A204.1 (cell line): ENCODE results near the gene TTC7B.

Source experiments
- FAIRE-seq: peaks from 2 replicates; lab custom pipeline; 2012; peaks lifted over from hg19 to GRCh38; lab: Jason Lieb, UNC

Gene TTC7B

DNA sequence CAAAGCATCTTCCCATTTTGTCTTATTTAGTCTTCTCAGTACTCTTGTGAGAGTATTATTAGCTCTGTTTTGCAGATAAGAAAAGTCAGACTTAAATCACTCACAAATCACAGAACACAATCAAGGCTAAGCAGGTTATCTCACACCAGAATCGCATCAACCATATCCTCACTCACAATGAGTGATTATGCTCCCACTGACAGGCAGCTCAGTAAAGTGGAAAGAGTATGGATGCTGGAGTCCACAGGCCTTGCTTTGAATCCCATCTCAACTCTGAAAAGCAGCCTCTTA is 43.1 kb downstream of the TTC7B start:
- no peak for FAIRE-seq

DNA sequence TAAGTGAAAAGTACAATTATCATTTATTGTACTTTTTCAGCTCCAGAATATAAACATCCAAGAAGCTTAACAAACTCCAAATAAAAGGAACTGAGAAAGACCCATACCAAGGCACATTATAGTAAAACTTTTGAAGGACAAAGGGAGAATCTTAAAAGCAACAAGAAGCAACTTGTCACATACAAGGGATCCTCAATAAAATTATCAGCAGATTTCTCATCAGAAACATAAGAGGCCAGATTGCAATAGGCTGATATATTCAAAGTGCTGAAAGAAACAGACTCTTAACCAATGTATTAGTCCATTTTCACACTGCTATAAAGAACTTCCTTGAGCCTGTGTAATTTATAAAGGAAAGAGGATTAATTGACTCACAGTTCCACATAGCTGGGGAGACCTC is 48.3 kb downstream of the TTC7B start:
- FAIRE-seq = no peak

DNA sequence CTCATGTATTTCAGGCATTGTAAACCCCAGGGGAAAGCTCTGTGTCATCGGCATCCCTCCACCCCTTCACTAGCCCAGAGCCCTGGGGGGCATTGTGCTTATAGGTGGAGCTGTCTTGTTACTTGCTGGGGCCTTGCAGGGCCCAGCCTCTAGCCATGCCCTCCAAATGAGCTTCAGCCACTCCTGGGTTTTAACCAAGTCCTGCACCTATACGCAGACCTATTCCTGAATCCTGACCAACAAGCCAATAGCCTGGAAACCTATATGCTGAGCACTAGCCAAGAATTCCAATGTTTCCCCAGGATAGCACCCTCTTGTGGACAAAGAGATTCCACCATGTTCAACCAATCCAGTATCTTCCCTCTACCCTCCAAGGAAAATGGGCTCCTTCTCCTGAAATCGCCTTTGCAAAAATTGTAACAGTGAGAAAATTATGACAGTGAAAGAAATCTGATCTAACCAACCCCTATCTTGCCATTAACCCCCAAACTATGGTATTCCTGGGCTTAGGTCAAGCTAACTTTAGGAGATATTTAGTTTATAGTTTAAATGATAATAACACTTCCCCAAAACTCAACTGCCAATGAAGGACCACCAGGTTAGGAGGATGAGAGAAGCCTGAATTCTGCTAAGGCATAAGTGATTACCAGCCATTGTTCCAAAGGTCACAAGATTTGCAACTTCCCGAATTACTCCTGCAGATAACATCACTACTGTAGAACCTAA is 55.5 kb downstream of the TTC7B start:
- FAIRE-seq = no peak

DNA sequence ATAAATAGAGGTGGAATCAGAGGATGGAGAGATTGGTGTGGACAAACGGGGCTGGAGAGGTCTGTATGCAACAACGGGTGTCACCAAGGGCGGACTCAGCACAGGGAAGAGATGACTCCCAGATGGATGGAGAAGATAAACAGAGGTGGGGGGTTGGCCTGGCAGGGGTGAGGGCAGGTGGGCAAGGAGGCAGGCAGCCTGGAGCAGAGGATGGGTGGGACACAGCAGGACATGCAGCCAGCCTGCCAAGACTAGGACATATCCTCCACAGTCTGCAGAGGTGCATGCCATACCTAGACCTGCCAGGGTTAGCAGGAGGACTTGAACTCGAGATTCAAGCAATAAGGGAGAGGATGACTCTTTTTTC is 56.2 kb downstream of the TTC7B start:
- no peak for FAIRE-seq

DNA sequence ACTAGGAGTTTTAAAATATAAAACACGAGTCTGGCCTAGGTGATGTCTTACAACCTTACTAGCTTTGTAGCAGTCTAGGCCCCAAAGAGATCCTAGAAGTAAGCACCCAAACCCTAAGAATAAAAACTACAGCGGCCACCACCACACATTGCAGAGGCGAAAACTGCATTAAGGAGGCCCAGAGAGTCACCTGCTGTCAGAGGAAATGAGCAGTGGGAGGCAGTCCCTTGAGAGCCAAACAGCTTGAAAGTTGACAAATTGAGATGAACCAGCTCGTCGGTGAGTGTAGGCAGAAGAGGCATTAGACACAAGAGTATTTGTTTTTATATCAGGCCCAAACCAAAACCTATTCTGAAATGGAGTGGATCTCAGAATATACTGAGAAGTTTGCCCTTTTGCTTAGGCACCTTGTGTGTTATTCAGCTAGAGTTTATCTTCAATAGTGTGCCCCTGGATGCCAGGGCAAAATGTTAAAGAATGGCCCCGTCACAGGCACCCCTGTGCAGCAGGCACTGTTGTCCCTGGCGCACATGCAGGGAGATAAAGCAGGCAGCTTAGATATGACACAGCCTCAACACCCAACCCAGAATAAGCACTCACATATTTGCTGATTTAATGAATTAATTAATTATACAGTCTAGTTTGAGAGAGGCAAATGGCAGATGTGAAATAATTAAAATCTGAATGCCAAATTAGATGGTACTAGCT is 56.7 kb downstream of the TTC7B start:
- FAIRE-seq = no peak

DNA sequence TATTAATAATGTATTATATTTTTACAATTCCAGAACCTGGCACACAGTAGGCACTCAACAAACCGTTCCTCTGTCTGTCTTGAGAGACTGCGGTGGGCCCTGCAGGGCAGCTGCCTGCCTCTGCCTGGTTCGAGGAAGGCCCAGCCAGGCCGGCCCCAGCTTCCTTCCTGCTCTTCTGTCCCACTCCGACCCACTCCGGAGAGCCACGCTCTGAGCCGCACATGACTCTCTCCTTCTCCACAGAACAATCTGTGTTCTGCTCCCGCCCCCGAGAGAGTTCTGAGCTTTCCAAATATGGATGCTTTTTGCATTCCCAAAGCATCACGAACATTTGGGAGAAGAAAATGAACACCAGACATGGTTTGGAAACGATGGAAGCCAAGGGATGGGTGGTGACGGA is 57.3 kb downstream of the TTC7B start:
- no peak for FAIRE-seq

DNA sequence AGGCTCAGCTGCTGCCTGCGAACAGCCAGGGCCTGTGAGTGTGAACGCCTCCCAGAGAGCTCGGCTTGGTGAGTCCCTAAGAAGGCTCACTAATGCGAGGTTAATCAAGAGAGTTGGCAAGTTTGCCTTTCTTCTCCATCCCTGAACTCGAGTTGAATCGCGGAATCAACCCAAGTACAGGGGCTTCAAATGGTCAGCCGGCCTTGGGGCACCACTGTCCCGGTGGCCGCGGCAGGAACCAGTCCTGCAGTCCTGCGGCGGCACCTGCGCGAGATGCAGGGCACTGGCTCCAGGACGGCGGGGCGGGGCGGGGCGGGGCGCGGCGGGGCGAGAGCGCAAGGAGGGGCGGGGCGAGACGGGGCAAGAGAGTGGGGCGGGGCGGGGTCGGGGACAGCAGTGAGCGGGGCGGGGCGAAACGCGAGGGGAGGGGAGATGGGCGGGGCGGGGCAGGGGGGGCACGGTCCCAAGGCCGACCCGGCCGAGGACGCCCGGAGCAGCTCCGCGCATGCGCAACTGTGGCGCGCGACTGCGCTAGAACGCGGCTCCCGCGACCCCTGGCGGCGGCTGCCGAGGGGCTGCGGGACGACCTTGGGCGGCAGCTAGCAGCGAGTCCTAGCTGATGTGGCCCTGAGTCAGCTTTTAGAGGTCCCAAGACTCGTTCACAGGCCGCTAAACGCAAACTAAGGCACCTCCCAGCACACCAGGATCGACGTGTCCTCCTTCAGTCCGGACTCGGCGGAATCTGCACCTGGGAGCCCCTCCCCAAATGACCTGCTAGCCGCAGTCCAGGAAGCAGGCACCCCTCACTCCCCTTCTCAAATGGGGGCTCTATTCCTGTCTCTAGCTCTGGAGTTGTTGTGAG is 58.0 kb downstream of the TTC7B start:
- FAIRE-seq = no peak

DNA sequence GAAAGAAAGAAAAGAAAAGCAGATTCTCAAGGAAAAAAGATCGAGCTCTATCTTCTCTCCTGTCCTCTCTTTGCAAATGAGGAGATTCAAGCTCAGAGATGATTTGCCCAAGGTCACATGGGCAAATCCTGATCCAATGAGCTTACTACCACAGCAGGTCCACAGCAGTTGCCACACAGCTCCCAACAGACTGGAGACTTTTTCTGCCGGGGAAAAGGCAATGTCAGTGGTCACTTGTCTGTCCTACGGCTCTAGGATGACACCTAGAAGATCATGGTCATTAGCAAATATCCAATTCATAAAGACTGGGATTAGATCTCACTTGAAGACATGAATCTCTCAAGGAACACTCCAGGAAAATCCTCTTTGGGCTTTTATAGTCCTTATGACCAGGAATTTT is 58.8 kb downstream of the TTC7B start:
- FAIRE-seq = no peak

DNA sequence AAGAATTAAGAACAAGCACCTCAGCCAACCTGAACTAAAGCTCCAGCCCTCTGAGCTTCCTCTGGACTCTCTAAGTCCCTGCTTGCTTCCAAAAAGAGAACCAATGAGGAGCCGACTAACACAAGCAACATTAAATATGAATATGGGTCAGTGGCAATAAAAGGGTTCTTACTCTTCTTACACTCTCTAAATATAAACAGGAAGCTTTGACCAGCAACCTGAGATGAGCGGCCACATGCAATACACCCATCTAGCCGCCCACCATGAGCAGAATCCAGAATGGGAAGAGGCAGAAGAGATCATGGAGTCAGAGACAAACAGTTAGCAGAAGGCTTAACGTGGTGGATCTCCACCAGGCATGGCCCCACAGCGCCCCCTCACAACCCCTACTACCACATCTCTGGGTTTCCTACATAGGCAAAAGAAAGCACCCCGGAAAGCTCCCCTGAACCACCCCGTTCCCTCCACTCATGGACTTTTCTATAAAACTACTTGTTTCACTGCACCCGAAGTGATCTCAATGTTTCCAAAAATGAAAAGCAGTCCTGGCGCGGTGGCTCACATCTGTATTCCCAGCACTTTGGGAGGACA is 59.4 kb downstream of the TTC7B start:
- FAIRE-seq = no peak

DNA sequence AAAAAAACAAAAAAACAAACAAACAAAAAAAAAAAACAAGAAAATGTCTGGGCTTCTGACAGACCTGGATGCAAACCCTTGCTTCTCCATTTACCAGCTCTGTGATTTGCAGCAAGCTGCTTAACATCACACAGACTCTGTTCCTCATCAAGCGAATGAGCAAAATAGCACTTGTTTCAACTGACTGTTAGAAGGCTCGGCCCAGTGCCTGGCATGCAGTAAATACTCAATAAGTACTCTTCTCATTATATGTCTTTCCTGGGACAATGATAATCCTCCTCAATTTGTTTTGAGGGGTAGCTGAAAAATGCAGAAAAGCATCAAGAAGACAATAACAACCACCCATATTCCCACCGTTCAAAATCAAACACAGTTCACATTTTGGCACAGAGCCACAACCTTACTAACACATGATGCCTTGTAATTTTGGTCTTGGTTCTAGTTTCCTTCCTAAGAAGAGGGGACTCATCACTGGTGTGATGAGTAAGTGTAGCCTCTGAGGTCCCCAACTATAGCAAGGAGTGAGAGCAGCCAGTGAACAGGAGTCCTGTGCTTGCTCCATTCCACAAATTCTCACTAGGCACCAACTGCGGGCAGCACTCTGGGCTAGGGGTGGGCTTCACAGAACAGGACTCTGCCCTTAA is 60.4 kb downstream of the TTC7B start:
- no peak for FAIRE-seq

DNA sequence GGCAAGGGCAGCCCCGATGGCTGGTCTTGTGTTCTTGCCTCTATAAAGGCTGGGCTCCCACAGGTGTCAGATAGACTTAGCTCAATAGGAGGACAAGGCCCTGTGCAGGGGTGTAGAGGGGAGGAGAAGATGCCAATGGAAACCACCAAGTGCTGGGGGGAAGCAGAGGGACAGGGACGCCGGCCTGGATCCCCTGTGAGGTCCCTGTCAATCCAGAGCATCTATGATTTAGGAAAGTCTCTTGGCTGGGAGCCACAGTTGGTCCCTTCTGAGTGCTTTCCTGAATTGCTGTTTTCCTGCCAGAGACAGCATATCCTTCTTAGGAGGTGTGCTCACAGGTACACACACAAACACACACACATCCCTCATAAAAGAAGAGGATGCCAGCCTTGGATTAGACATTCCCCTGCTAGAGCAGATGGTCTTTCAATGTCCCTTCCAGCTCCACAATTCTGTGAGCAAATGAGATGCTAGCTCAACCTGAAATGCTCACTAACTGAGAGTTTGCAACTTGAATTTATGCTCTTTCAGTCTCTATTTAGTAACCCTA is 62.7 kb downstream of the TTC7B start:
- FAIRE-seq = no peak

DNA sequence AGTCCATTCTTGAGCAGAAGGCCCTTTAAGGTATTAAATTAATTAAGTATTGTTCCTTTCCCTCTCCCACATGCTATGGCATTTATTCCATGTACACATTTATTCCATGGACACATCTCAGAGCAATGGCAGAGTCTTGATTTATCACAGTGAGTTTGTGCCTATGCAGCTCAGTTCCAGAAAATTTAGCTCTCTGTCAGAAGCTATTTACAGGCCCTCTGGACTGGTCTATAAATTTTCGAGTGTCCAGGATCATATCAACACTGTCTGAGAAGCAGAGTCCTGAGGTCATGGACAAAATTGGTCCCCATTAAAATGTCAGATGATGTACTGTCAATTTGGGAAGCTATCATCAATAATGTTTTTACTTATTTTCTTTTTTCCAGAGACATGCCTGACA is 65.5 kb downstream of the TTC7B start:
- no peak for FAIRE-seq

DNA sequence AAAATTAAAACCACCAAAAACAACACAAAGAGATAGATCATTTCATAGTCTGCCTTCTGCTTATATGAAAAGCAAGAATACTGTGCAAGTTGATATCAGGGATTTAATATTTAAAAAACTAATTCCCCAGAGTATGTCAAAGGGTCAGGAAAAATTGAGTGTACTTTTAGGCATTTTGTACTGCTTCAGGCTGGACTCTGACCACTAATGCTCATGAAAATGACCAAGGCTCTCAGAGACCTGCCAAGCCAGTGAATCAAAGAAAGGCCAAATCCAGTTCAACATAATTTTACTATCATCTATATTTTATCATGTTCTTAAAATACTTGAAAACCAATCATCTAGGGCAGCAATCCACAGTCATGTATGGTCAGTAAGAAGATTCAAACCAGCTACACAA is 66.0 kb downstream of the TTC7B start:
- no peak for FAIRE-seq

DNA sequence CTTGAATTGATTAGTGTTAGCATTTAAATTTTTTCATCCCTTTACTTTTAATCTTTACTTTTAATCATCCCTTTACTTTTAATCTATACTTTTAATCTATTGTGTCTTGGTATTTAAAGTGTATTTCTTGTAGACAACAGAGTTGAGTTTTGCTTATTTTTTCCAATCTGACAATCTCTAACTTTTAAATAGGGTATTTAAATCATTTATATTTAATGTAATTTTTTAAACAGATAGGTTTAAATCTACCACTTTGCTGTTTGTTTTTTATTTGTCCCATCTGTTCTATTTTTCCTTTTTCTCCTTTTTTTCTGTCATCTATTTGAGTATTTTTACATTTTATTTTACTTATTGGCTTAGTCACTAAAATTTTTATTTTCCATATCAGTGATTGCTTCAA is 68.3 kb downstream of the TTC7B start:
- peak; percentile 3 for FAIRE-seq

DNA sequence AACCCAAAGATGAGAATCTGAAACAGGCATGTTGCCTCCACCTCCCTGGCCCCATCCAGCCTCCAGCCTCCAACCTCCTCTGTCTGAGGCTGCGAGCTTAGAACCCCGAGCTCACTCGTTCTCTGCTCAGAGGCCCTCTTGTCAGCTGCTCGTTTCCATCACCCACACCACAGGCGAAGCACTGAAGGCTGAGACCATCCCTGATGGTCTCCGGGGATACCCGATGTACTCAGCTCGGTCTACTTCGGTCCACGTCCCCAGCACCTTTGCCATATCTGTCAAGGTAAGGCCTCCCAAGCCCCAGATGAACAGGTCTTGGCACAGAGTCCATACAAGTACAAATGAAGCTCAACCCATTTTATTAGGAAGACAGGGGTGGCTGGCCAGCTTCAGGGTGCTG is 72.4 kb downstream of the TTC7B start:
- no peak for FAIRE-seq

DNA sequence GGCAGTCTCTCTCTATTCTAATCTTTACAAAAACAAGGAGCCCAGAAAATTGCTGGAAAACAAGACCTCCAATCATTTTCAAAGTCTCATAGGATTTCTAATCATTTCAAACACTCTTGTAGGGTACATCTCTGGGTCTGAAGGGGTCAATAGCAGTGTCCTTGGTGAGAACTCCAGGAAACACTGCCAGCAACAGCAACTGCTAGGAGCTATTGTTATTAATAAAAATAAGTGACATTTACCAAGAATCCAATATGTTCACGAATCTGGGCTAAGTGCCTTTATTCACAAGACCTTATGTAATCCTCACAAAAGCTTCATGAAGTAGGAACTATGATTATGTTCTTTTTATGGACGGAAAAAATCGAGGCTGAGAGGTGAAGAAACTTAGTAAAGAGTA is 72.8 kb downstream of the TTC7B start:
- FAIRE-seq = no peak

DNA sequence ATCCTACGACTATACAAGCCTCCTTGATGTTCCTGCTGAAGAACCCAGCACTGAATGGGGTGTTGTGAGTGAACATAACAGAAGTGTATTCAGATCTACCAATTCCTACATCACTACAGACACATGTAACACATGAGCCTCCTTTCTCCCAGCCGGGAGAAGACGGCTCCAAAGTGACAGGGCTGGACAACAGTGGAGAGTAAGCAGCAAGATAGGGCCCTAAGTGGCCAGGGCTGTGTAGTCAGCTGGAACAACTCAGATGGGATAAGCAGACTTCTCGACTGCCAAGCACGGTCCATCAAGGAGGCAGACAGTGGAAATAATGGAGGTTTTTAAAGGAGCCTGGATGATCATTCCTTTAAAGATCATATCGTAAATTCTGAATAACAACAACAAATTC is 73.5 kb downstream of the TTC7B start:
- no peak for FAIRE-seq

DNA sequence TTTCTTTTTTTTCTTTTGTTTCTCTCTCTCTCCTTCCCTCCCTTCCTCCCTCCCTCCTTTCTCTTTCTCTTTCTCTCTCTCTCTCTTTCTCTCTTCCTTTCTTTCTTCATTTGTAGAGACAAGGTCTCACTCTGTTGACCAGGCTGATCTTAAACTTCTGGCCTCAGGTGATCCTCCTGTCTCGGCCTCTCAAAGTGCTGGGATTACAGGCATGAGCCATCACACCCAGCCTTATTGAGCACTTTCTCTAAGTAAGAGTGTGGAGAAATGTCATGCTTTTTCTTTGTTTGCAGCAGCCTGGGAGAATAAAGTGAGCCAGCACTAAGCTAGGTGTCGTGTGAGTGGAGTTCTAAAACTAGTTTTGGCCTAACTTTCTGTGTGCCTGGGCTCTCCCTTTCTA is 74.0 kb downstream of the TTC7B start:
- no peak for FAIRE-seq

DNA sequence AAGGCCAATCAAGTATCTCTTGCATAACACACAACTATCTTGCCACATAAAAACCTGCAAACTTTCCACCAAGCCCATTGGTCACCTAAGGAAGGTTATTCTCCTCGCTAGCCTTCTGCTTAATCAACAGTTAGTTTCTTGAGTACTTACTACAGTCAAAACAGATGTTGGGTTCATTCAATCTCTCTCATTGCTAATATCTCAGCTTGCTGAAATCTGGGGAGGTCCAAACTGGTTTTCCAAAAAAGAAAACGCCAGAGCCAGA is 74.6 kb downstream of the TTC7B start:
- FAIRE-seq = no peak

DNA sequence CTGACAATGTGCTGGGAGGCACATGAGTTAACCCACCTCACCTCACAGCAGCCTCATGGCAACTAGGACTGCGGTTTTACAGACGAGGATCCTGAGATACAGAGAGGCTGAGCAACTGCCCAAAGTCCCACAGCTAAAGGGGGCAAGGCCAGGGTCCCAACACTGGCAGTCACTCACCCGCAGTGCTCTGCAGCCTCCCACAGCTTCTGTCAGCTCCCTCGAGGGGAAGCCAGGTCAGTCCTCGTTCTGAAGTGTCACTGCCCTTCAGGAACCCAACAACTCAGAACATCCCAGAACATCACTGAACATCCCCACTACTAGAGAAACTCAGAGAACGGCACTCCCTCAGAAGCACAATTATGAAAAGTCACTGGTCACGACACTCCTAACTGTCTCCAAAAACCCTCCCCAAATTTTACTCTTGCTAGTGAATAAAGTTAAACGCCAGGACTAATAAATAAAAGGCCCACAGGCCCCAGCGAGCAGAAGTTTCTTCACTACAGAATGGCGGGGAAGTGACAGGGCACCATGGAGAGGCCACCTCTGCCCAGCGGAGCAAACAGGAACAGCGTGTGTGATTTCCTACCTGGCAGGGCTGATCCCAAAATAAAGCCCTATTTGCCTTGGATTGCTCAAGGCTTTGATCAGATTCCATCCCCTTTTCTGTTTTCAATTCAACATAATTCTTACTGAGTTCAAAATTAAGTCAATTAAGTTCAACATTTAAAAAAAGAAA is 75.1 kb downstream of the TTC7B start:
- no peak for FAIRE-seq

DNA sequence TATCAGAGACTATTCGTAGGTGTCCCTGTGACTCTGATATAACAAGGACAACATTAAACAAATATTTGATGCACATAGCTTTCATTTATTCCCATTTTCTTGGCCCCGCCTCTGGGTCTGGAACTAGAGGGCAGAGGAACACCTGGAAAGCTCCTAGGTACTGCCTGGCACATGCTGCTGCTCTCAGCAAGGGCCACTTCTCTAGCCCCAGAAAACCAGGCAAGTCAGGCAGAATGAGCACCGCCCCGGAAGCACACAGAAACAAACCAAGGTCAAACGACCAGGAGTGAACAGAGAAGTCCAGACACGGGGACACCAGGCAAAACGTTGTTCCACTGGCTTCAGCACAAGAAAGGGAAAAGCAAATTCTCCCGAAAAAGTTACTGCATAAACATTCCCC is 76.1 kb downstream of the TTC7B start:
- FAIRE-seq = no peak
